ENCODE data around the gene C5orf52.
"Not testable (repeated sequence)": the region's sequence is repeated elsewhere in the genome, so short reads cannot be mapped to it uniquely, and the experiment has no call there.

The C5orf52 gene

DNA sequence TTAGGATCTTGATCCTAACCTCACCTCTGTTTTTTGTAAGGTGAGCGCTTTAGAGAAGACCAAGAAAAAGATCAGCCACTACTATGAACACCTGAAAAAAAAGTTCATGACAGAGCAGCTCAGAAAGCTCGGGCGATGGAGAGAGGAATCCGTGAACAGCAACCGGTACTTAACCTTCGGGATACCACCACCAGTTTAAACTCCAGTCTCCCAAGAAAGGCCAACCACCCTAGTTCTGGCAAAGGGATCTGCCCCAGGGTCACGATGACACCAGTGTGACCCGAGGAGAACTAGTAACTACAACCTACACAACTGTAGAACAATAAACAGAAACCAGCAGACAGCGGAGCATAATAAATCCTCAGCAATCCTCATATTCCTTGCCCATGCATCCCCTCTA lies 8.5 kb downstream of the C5orf52 start:
- DNase-seq, result no peak

DNA sequence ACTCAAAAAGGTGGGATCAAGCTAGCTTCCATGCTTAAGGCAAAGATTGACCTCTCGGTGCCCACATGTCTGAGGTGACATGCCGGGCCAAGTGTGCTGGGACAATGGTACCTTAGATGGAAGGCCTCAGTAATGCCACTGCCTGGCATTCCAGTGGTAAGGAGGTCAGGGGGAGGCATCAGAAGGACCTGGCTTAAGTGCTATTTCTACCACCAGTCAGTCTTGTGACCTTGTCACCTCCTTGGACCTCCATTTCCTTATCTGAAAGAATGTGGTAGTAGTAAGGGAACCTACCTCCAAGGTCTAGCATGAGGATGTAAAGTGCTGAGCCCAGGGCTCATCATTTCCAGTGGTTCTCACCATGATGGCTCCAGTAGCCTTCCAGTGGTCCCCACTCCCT lies 8.9 kb downstream of the C5orf52 start:
- no peak for DNase-seq

DNA sequence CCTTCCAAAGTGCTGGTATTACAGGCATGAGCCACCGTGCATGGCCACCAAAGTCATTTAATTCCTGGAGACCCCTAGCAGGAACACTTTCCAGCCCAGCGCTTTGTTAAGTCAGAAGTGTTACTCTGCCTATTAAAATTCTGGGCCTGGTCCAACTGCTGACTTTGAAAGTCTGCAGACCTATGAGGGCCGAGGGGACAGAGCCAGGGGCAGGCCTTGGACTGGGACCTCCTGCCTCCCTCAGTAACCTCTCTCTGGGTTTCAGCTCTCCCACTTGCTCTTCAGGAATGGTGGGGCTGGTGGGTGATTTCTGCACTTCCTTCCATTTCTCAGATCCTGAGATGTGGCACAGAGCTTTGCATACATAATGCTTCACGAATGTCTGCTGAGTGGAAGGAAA lies 9.7 kb downstream of the C5orf52 start:
- no peak for DNase-seq

DNA sequence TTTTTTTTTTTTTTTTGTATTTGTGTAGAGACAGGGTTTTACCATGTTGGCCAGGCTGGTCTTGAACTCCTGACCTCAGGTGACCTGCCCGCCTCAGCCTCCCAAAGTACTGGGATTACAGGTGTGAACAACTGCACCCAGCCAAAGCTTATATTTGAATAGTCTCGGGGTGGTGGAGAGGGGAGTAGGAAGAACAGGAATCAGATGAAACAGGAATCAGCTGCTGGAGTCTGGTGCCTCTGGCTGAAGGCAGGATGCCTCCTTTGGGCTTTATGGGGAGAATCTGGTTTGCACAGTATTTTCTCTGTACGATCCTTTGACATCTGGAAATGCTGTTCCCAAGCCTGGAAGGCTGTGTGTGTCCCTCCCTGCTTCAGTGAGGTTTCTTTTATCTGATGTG lies 10.9 kb downstream of the C5orf52 start:
- no peak for DNase-seq

DNA sequence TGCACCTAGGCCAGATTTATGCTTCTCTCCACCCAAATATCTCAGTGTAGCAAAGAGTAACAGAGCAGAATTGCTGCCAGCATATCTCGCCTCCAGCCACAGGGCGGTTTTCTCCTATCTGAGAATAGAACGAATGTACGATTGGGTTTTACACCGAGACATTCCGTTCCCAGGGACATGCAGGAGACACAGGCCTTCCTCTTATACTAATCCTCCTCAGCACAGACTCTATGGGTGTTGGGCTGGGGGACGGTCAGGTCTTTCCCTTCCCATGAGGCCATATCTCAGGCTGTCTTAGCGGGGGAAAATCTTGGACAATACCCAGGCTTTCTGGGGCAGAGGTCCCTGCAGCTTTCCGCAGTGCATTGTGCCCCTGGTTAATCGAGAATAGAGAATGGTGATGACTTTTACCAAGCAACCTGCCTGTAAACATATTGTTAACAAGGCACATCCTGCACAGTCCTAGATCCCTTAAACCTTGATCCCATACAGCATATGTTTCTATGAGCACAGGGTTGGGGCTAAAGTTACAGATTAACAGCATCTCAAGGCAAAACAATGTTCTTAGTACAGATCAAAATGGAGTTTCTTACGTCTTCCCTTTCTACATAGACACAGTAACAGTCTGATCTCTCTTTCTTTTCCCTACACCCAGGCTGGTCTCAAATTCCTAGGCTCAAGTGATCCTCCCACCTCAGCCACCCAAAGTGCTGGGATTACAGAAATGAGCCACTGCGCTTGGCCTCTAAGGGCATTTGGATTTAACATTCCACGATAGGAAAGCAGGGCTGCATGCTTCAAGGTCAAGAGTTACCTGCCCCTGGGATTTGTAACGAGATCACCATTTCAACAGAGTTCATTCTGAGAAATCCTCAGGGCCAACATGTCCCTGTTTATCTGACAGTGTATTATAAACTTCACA lies 15.2 kb downstream of the C5orf52 start:
- DNase-seq, result not testable (repeated sequence)

DNA sequence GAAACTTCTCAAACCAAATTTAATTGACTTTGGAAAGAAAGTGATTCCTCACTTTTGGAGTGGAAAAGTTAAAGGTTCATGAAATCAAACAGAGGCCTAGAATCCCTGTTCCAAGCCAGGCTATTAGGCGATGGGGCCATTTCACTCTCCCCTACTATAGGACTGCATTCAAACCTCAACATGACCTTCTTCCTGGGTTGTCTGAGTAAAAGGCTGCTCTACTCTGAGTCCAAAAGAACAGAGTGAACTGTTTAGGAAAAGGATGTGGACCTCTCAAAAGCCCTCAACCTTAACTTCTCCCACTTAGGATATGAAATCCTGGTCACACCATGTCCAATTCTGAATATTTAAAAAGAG lies 15.8 kb downstream of the C5orf52 start:
- no peak for DNase-seq

DNA sequence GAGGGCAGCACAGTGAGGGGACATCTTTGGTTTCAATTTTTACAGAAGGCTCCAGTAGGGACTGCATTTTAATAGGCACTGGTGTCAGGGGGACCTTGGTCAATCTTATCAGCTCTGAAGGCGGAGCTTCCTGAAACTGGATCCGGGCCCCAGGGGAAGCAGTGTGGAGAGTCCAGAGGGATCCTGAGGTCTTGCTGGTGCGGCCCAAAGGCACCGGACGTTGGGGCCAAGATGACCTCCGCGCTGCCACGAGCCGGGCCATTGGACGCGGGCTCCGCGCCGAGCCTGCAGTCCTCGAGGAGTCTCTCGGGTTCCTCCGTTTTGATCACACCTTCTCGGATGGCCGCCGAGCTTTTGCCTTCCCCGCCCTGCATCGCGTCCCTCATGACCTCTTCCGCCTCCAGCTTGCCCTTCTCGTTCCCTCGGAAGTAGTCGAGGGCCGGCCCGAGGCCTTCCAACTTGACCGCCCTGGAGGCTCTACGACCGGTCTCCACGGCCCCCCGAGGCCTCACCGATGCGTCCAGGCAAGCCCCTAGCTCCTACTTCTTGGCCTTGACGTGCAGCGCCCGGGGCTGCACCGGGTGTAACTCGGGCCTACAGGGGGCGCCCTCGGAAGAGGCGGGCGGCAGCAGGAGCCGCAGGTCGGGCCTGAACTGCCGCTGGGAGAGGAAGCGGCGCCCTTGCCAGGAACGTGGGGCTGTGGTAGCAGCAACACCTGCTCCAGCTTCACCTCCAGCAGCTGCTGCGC lies 18.8 kb downstream of the C5orf52 start:
- DNase-seq, result no peak

DNA sequence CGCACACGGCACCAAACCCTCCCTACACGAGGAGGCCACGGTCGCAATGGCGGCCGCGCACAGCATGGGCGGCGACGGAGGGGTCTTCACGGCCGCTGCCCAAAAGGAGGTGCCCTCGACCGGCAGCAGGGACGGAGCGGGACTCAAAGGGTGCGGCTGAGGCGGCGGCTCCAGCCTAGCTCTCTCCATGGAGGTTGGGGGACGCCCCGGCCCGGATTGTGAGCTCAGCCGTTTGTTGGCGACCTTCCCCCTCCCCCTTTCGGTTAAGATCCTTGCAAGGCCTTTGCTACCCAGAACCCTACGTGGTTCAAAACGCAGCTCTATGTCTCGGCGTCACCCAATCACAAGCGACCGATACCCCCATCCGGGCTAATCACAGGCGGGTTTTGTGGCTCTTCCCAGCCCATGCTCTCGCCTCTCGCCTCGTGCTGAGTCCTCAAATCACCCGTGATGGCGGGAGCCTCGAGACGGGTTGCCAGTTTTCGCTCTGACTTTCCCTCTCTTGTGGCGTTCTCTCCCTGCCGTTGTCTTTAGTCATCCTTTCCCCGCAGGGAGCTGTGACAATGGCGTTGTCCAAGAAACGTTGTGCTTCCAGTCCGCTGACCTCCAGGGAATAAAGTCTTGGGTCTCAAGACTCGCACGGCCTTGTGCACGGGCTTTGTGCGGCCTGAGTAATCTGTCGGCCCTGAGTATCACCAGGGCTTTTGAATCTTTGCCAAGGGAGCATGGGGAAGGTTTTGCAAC lies 19.5 kb downstream of the C5orf52 start:
- DNase-seq, result no peak

DNA sequence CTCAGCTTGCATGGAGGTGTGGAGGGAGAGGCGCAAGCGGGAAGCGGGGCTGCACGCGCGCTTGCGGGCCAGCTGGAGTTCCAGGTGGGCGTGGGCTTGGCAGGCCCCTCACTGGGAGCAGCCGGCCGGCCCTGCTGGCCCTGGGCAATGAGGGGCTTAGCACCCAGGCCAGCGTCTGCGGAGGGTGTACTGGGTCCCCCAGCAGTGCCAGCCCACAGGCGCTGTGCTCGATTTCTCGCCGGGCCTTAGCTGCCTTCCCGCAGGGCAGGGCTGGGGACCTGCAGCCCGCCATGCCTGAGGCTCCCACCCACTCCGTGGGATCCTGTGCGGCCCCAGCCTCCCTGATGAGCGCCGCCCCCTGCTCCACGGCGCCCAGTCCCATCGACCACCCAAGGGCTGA lies 22.5 kb downstream of the C5orf52 start:
- DNase-seq, result not testable (repeated sequence)

DNA sequence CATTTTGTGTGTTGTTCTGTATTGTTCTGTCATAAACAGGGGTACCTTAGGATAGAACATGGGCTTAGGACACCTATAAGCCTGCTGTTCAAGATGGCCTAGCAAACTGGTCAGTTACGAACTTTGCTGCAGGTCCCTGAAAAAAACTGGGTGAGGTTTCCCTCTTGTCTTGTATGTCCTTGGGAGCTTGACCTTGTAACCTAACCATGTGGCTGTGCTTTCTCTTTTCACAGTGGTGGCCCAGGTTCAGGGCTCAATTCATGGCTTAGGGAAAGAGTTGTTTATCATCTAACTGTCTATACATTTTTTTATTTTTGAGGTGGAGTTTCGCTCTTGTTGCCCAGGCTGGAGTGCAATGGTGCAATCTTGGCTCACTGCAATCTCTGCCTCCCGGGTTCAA lies 24.8 kb downstream of the C5orf52 start:
- DNase-seq, result not testable (repeated sequence)

DNA sequence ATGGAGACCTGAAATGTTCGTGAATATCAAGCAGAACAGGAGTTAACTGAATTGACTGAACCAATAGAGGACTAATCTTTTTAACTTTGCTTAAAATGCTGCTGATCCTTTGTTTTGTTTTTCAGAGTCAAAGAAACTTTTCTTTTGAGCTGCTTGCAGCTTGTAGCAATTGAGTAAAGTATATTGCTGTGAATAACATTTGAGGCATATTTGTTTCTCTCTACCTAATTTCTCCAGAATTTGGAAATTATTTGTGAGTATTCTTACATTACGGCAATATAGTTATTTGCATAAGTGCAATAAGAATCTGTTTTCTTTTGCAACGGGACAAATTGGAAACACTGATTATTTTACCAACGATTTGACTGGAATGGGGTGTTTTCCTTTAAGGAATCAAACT lies 27.3 kb downstream of the C5orf52 start:
- not testable (repeated sequence) for DNase-seq

DNA sequence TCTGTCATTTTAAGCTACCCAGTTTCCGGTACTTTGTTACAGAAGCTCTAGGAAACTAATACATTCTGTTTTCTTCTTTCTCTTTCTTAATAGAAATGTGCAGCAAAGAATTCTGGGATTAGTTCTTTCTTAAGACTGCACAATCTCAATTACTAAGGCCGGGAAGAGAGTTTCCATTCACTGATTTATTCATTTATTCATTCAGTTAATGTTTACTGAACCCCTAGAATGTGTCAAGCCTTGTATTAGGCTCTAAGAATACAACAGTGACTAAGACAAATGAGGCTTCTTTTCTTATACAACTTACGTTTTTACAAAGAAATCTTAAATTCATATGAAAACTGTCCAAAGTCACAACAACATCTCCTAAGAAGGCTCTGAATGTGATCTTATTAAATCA lies 32.4 kb downstream of the C5orf52 start:
- DNase-seq, result no peak

DNA sequence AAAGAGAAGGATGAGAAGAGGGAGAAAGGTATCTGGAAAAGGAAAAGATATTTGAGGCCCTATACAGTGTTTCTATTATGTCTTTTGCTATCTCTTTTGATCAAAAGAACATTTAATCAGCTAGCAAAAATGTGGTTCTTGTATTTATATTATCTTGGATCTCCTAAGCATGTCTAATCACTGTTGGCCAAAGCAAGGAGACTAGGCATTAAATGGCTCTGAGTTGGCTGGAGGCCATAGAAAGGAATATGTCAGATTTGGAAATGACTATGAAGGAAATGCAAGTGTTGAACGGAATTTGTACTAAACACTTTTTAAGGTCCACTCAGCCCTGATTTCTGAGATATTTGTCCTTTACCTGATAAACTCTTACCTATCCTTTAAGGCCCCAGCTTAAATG lies 37.5 kb downstream of the C5orf52 start:
- DNase-seq, result no peak

DNA sequence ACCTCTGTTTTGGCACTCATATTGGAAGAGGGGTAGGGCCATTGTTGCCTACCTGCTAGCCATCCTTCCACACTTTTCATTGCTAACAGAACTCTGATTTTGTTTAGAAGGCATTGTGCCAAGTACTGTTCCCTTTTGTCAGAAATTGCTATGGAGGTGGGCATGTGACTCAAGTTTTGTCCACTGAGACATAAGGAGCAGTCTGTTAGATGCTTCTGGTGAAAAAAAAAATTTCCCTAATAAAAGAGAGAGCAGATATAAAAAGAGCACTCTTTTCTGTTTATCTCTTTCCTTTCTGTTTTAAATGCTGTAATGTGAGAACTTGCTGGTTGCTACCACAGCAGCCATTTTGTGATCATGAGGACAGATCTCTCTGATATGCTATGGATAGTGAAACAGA lies 38.0 kb downstream of the C5orf52 start:
- no peak for DNase-seq

DNA sequence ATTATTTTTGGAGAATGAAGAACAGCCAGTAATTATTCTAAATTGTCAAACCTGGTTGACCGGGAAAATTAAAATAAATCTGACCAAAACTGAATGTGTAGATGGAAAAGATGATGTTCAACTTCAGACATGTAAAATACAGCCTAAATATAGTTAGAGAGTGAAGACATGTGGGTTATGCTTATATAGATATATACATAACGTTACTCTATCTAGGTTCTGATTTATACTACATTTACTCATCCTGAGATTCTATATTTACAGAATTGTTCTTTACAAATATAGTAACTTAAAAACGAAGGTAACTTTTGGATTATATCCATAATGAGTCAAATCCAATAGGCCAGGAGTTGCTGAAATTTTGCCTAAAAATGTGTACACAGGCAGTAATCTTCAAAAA lies 39.1 kb downstream of the C5orf52 start:
- DNase-seq, result no peak

DNA sequence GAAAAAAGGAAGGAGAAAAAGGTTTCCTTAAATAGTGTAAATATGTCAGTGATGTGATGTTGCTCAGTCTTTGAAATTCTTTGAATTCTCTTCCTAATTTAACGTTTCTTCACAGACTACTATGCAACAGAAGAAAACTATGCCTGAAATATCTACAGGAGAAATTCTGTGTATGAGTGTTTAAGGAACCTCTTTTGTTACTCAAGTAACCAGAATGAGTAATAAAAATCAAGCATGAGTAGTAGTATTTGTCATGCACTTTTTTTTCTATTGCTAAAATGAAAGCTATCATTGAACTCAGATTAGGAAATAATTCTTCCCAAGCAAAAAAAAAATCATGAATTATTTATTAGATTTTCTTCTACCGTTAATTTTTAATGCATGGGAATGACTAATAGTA lies 39.5 kb downstream of the C5orf52 start:
- no peak for DNase-seq

DNA sequence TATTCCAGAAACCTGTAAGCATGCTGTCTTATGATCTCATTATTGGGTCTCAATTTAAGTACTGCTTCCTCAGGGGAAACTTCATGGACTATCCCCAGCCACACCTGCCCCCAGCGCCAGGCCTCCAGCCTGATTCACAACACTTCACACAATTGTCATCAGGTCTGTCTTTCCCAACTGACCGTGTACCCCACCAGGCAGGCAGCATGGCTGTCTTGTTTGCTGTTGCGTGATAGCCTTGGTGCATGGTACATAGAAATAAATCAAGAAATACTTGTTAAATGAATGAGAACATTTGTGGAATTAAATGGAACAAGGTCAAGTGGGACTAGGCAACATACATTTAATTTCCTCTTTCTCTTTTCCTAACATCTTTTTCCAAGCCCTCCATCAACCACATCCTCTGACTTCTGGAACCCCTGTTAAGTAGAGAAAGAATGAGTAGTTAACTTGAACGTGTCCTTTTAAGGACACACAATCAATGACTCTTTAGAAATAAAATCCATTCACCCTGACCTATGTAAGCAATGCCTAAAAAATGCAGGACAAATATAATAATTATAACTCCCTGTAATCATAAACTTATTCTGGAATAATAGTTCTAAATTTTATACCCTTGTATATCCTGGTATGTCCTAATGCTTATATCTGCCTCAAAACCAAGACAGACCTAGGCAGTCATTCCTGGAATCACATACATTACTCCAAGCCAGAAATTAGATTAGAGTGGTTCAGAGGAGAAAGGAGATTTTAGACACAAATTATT lies 42.7 kb downstream of the C5orf52 start:
- no peak for DNase-seq

DNA sequence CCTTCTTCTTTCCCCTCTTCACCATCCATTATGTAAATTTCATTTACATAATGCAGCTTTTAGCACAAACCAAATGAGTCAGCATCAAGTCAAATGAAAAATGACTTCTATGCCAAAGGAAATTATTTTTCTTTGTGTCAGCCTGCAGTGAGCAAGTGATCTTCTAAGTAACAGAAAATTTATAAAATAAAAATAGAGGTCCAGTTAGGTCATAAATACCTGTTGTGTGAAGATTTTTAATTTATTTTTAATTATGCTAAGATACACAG lies 43.2 kb downstream of the C5orf52 start:
- no peak for DNase-seq

DNA sequence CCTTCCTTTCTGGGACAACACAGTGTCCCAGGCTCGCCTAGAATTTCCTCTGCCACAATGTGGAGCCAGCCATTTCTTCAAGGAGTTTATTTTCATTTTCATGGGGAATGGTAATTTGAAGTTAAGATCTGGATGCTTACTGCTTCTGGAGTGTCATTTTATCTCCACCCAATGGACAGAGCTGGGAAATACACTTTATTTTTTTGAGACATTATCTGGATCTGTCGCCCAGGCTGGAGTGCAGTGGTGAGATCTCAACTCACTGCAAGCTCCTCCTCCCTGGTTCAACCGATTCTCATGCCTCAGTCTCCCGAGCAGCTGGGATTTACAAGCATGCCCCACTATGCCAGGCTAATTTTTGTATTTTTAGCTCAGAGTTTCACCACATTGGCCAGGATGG lies 47.2 kb downstream of the C5orf52 start:
- no peak for DNase-seq

DNA sequence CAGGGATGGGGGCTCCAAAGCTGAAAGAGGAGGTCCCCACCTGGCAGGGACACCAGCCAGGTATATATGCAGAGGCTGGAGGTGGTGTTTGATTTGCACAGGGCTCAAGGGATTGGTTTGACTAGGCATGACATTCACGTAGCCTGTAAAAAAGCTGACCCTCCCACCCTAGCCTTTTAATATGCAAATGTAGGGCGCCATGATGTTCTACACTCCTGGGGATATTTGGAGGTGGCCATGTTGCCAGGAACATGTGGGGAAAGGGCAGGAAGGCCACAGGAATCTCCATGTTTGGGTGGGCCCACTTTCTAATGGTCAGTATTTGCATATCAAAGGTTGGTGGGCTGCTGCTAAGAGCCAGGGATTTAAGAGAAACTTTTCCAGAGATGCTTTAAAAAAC lies 47.9 kb downstream of the C5orf52 start:
- DNase-seq, result no peak

DNA sequence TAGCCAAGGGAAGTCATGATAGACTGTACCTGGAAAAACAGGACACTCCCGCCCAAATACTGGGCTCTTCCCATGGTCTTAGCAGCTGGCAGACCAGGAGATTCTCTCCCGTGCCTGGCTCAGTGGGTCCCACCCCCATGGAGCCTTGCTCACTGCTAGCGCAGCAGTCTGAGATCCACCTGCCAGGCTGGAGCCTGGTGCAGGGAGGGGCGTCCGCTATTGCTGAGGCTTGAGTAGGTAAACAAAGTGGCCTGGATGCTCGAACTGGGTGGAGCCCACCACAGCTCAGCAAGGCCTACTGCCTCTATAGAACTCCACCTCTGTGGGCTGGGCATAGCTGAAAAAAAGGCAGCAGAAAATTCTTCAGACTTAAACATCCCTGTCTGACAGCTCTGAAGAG lies 49.8 kb downstream of the C5orf52 start:
- no peak for DNase-seq

DNA sequence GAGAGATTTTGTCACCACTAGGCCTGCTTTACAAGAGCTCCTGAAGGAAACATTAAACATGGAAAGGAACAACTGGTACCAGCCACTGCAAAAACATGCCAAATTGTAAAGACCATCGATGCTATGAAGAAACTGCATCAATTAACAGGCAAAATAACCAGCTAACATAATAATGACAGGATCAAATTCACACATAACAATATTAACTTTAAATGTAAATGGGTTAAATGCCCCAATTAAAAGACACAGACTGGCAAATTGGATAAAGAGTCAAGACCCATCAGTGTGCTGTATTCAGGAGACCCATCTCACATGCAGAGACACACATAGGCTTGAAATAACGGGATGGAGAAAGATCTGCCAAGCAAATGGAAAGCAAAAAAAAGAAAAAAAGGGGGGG lies 51.6 kb downstream of the C5orf52 start:
- DNase-seq, result not testable (repeated sequence)

DNA sequence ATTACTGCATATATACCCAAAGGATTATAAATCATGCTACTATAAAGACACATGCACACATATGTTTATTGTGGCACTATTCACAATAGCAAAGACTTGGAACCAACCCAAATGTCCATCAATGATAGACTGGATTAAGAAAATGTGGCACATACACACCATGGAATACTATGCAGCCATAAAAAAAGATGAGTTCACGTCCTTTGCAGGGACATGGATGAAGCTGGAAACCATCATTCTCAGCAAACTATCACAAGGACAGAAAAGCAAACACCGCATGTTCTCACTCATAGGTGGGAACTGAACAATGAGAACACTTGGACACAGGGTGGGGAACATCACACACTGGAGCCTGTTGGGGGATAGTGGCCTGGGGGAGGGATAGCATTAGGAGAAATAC lies 55.3 kb downstream of the C5orf52 start:
- DNase-seq, result not testable (repeated sequence)
